ENCODE measurements around the gene RNF208.

- no peak for TF ChIP-seq CTCF (IDR thresholded peaks at IDR 0.05)
- no peak for TF ChIP-seq POLR2A (IDR thresholded peaks at IDR 0.05)
Measured at GRCh38 chr9:137205126-137206069, 16.6 kb downstream of the RNF208 start, which contains the start of the genes NDOR1 and TMEM203.
